H1 (cell line): ENCODE measurements around the gene LUZP1. TPM values are rescaled to one million over a fixed set of nuclear protein-coding genes. Genes with fewer than 3 reads are reported as not detected.
A peak's percentile ranks its signal among the peaks of the same experiment; 100 is the strongest.

Source experiments
- CTCF ChIA-PET: fragments of 300-600 bp; sonication (Branson Sonifier 250); formaldehyde crosslinking; loops from one replicate; lab custom pipeline; 2021; ENCODE audit not compliant: partially characterized antibody; lab: Charles Lee
- POLR2A ChIA-PET: fragments of 300-600 bp; sonication (Branson Sonifier 250); formaldehyde crosslinking; loops from one replicate; lab custom pipeline; 2021; ENCODE audit warnings: inconsistent platforms; ENCODE audit not compliant: partially characterized antibody; lab: Charles Lee
- DNase-seq, 2 experiments: peaks; one replicate each; pipeline versions ENCODE4 v3.0.0 to v3.0.0-alpha.2; 2010 to 2022; ENCODE audit warnings: low spot score in 2 of 2, low read depth in 1 of 2, mixed read lengths in 1 of 2
- FAIRE-seq: peaks from 2 replicates; lab custom pipeline; 2011; peaks lifted over from hg19 to GRCh38; lab: Jason Lieb, UNC
- H2AFZ ChIP-seq: 2 replicates; pipeline ENCODE4 v1.8.1; 2012; ENCODE audit warnings: low read length, inconsistent platforms
- H2AK5ac ChIP-seq: 2 replicates; pipeline ENCODE4 v1.6.1; 2013; ENCODE audit warnings: low read depth, low read length
- H2BK120ac ChIP-seq: replicated peaks from 2 replicates; pipeline ENCODE3; 2013; ENCODE audit warnings: low read depth, low read length, inconsistent platforms
- H2BK12ac ChIP-seq: 2 replicates; pipeline ENCODE4 v1.6.1; 2013; ENCODE audit warnings: low read depth, low read length
- H2BK15ac ChIP-seq: 2 replicates; pipeline ENCODE4 v1.6.1; 2013; ENCODE audit warnings: low read length
- H2BK20ac ChIP-seq: 2 replicates; pipeline ENCODE4 v1.6.1; 2013; ENCODE audit warnings: low read length
- H2BK5ac ChIP-seq: 2 replicates; pipeline ENCODE4 v1.6.1; 2013; ENCODE audit warnings: low read depth, low read length
- H3K14ac ChIP-seq: 2 replicates; pipeline ENCODE4 v1.6.1; 2013; ENCODE audit warnings: inconsistent platforms; ENCODE audit not compliant: insufficient read length
- H3K18ac ChIP-seq: 2 replicates; pipeline ENCODE4 v1.6.1; 2013; ENCODE audit warnings: low read length; ENCODE audit errors: extremely low read depth
- H3K23ac ChIP-seq: 2 replicates; pipeline ENCODE4 v1.6.1; 2013; ENCODE audit warnings: inconsistent platforms; ENCODE audit not compliant: insufficient read length
- H3K23me2 ChIP-seq: 2 replicates; pipeline ENCODE4 v1.6.1; 2013; ENCODE audit warnings: low read depth, low read length
- H3K27ac ChIP-seq: 2 replicates; pipeline ENCODE4 v1.6.1; 2011; ENCODE audit warnings: low read depth, low read length, inconsistent platforms
- H3K27me3 ChIP-seq, 4 experiments: replicated peaks in 1 of 4; 1 replicate in 1 of 4; 2 replicates in 3 of 4; pipeline versions ENCODE4 v1.6.1 to v1.8.1; 2011 to 2013; ENCODE audit warnings: low read length in 3 of 4, mild to moderate bottlenecking in 3 of 4, inconsistent platforms in 2 of 4, mixed read lengths in 2 of 4, moderate library complexity in 1 of 4; ENCODE audit not compliant: control insufficient read depth in 3 of 4, insufficient read depth in 3 of 4; ENCODE audit errors: extremely low read depth in 1 of 4
- H3K36me3 ChIP-seq, 4 experiments: 2 replicates each; pipeline versions ENCODE4 v1.6.1 to v1.8.1; 2011 to 2013; ENCODE audit warnings: mild to moderate bottlenecking in 4 of 4, low read length in 3 of 4, moderate library complexity in 2 of 4, control low read depth in 1 of 4, inconsistent platforms in 1 of 4; ENCODE audit not compliant: insufficient read depth in 4 of 4, control insufficient read depth in 2 of 4
- H3K4ac ChIP-seq: replicated peaks from 2 replicates; pipeline ENCODE3; 2013; ENCODE audit warnings: low read length, low read depth, mixed read lengths, inconsistent platforms; ENCODE audit not compliant: insufficient read length
- H3K4me1 ChIP-seq, 4 experiments: replicated peaks in 1 of 4; 1 replicate in 1 of 4; 2 replicates in 3 of 4; pipeline versions ENCODE4 v1.6.1 to v1.8.1; 2011 to 2013; ENCODE audit warnings: low read length in 3 of 4, inconsistent platforms in 2 of 4, mixed read lengths in 1 of 4; ENCODE audit not compliant: insufficient read depth in 4 of 4, control insufficient read depth in 3 of 4
- H3K4me2 ChIP-seq, 2 experiments: 2 replicates each; pipeline versions ENCODE4 v1.6.1 to v1.8.1; 2011 to 2013; ENCODE audit warnings: low read depth in 2 of 2, low read length in 2 of 2, control low read depth in 1 of 2, inconsistent platforms in 1 of 2, mild to moderate bottlenecking in 1 of 2; ENCODE audit not compliant: insufficient read depth in 1 of 2
- H3K4me3 ChIP-seq, 4 experiments: fragments of 200-600, 300-600 bp in 1 of 4; sonication (generic), shearing (Covaris generic), sonication (Bioruptor Twin) in 1 of 4; 2 replicates each; pipeline versions ENCODE4 v1.5.1 to v1.8.1; 2011 to 2016; ENCODE audit warnings: low read length in 4 of 4, low read depth in 3 of 4, control low read depth in 2 of 4, inconsistent platforms in 2 of 4, mild to moderate bottlenecking in 2 of 4, mixed read lengths in 1 of 4, moderate library complexity in 1 of 4; ENCODE audit not compliant: insufficient read depth in 2 of 4; ENCODE audit errors: extremely low read depth in 1 of 4
- H3K56ac ChIP-seq: replicated peaks from 2 replicates; pipeline ENCODE3; 2013; ENCODE audit warnings: low read depth, mild to moderate bottlenecking, mixed read lengths, low read length, inconsistent platforms; ENCODE audit not compliant: insufficient read length
- H3K79me1 ChIP-seq: 2 replicates; pipeline ENCODE4 v1.6.1; 2013; ENCODE audit warnings: low read depth, low read length, control low read depth
- H3K79me2 ChIP-seq, 2 experiments: 2 replicates each; pipeline versions ENCODE4 v1.6.1 to v1.8.1; 2012 to 2013; ENCODE audit warnings: low read length in 2 of 2, mild to moderate bottlenecking in 2 of 2, inconsistent platforms in 1 of 2; ENCODE audit not compliant: insufficient read depth in 2 of 2, control insufficient read depth in 1 of 2
- H3K9ac ChIP-seq, 4 experiments: replicated peaks in 1 of 4; 1 replicate in 1 of 4; 2 replicates in 3 of 4; pipeline versions ENCODE4 v1.6.1 to v1.8.1; 2011 to 2013; ENCODE audit warnings: low read depth in 3 of 4, low read length in 3 of 4, control low read depth in 2 of 4, mild to moderate bottlenecking in 2 of 4, moderate library complexity in 2 of 4, inconsistent platforms in 1 of 4; ENCODE audit errors: extremely low read depth in 1 of 4
- H3K9me3 ChIP-seq, 2 experiments: 2 replicates each; pipeline versions ENCODE4 v1.6.1 to v1.8.1; 2012 to 2013; ENCODE audit warnings: mild to moderate bottlenecking in 2 of 2, moderate library complexity in 2 of 2, control low read depth in 1 of 2, inconsistent platforms in 1 of 2, low read depth in 1 of 2, low read length in 1 of 2, mixed read lengths in 1 of 2; ENCODE audit not compliant: insufficient read depth in 2 of 2
- H4K20me1 ChIP-seq, 2 experiments: replicated peaks in 1 of 2; 2 replicates each; pipeline versions ENCODE3 to v1.8.1; 2011 to 2013; ENCODE audit warnings: inconsistent platforms in 2 of 2, low read length in 2 of 2, mild to moderate bottlenecking in 1 of 2; ENCODE audit not compliant: insufficient read depth in 2 of 2, control insufficient read depth in 1 of 2
- H4K5ac ChIP-seq: 2 replicates; pipeline ENCODE4 v1.6.1; 2013; ENCODE audit warnings: low read length, low read depth, mixed read lengths, inconsistent platforms; ENCODE audit not compliant: insufficient read length
- H4K8ac ChIP-seq: 2 replicates; pipeline ENCODE4 v1.8.0; 2013; ENCODE audit warnings: mild to moderate bottlenecking, moderate library complexity, low read length, inconsistent platforms; ENCODE audit not compliant: insufficient read depth; ENCODE audit errors: extremely low read depth
- H4K91ac ChIP-seq: replicated peaks from 2 replicates; pipeline ENCODE3; 2013; ENCODE audit warnings: low read length, mixed read lengths, inconsistent platforms; ENCODE audit not compliant: insufficient read length
- HDAC2 ChIP-seq, 2 experiments: fragments of 300-600 bp in 1 of 2; sonication (generic) in 1 of 2; IDR thresholded peaks; 2 replicates each; pipeline ENCODE4 v1.6.1; 2011 to 2012; ENCODE audit warnings: low read depth in 2 of 2, low read length in 2 of 2, mild to moderate bottlenecking in 2 of 2, moderate library complexity in 2 of 2, borderline replicate concordance in 1 of 2, inconsistent platforms in 1 of 2
- JUND ChIP-seq: IDR thresholded peaks from 2 replicates; pipeline ENCODE4 v1.6.1; 2011; ENCODE audit warnings: mild to moderate bottlenecking, improper control_type of control experiment, low read length
- MAX ChIP-seq: IDR thresholded peaks from 2 replicates; pipeline ENCODE4 v1.6.1; 2012; ENCODE audit warnings: inconsistent platforms
- POU5F1 ChIP-seq: IDR thresholded peaks from 2 replicates; pipeline ENCODE4 v1.6.1; 2011; ENCODE audit warnings: low read depth, mild to moderate bottlenecking, low read length, moderate library complexity
- SP1 ChIP-seq: IDR thresholded peaks from 2 replicates; pipeline ENCODE4 v1.6.1; 2011; ENCODE audit warnings: low read depth, low read length
- SP2 ChIP-seq: IDR thresholded peaks from 2 replicates; pipeline ENCODE4 v1.6.1; 2012; ENCODE audit warnings: mild to moderate bottlenecking, low read length, inconsistent platforms
- SP4 ChIP-seq: IDR thresholded peaks from 2 replicates; pipeline ENCODE4 v1.6.1; 2012; ENCODE audit warnings: low read length, inconsistent platforms
- TAF7 ChIP-seq: optimal IDR thresholded peaks from 2 replicates; pipeline ENCODE3; 2011; ENCODE audit warnings: low read depth, mild to moderate bottlenecking, inconsistent platforms, low read length, moderate library complexity, borderline replicate concordance
- TCF12 ChIP-seq: IDR thresholded peaks from 2 replicates; pipeline ENCODE4 v1.6.1; 2011; ENCODE audit warnings: low read depth, mild to moderate bottlenecking, low read length
- USF2 ChIP-seq: IDR thresholded peaks from 2 replicates; pipeline ENCODE4 v1.6.1; 2011; ENCODE audit warnings: low read length, improper control_type of control experiment
- WGBS, 2 experiments: shearing (Covaris generic) in 1 of 2; methylation state at CpG; one replicate each; pipeline versions ENCODE4 v1.1.6 to v1.1.7; 2013 to 2015; ENCODE audit warnings: low lambda C conversion rate in 2 of 2, mixed read lengths in 2 of 2, inconsistent platforms in 1 of 2, low coverage in 1 of 2, missing lambda C conversion rate in 1 of 2; ENCODE audit not compliant: insufficient replicate concordance in 2 of 2, insufficient coverage in 1 of 2, insufficient read length in 1 of 2; ENCODE audit errors: extremely low coverage in 1 of 2, missing lambda C conversion rate in 1 of 2; 5-methylcytosine and 5-hydroxymethylcytosine counted together
- polyA plus RNA-seq, 7 experiments: library from polyadenylated mRNA; depleted of rRNA in 3 of 7; stranded (reverse) in 5 of 7; unstranded in 2 of 7; fragments of >200 nt in 5 of 7; fragments of 200-250 nt in 2 of 7; gene quantifications; 1 replicate in 5 of 7; 2 replicates in 1 of 7; 4 replicates in 1 of 7; pipeline versions ENCODE4 v1.2.1 to v1.2.3, GENCODE V29; 2011 to 2013; ENCODE audit warnings: missing spikeins in 2 of 7, mixed read lengths in 2 of 7
- total RNA-seq: library from RNA; stranded (reverse); fragmentation: NEBNext Ultra II Directional; extraction: Animal tissue kit (Norgen Biotek cat#: 25700); gene quantifications from 2 replicates; pipeline ENCODE4 v1.2.1, GENCODE V29; 2021

Gene LUZP1
- total and polyA plus RNA-seq, 2 of the 8 experiments (the other 6 are each of a cell fraction or from before 2014, with no cell fraction given), result 14.0 to 60.5 TPM

GRCh38 chr1:23200883-23201282 lies 32.2 kb upstream of the LUZP1 start:
- Histone ChIP-seq H3K9ac (no peak overlapping the region), H4K91ac (no peak overlapping the region), H3K79me2 (no peaks in the 10 kb centered on the region), H3K4me2 (no peak overlapping the region), H2BK5ac (no peak overlapping the region), H4K5ac (no peak overlapping the region), H3K14ac (no peak overlapping the region), H4K20me1 (no peaks in the 10 kb centered on the region), H2BK15ac (no peak overlapping the region), H2AK5ac (no peak overlapping the region), H2AFZ (no peak overlapping the region), H3K27me3 (no peaks in the 10 kb centered on the region), H2BK20ac (no peak overlapping the region), H3K36me3 (no peaks in the 10 kb centered on the region; a peak in 1 of 8 replicates), H3K18ac (no peak overlapping the region), H2BK12ac (no peak overlapping the region), H3K4me1 (0 out of 7 replicates have a peak, but pooled peaks cover 0 to 3% (median 0%) of the 10 kb centered on the region in 4 experiments), H3K27ac (no peak overlapping the region), H3K23ac (no peak overlapping the region), H3K79me1 (peaks cover 4% of the 10 kb centered on the region; the same call in 1 of the 2 replicates), H4K8ac (peak overlapping the region; percentile 38; the same call in 1 of the 2 replicates), H2BK120ac (no peak overlapping the region), H3K4me3 (no peak overlapping the region), H3K56ac (no peak overlapping the region), H3K9me3 (no peaks in the 10 kb centered on the region), H3K4ac (no peak overlapping the region), H3K23me2 (no peaks in the 10 kb centered on the region)
- DNase-seq (no peak), FAIRE-seq (no peak)
- ChIA-PET CTCF (interaction anchor here (0.6 to 2.2 kb wide), 3 partner anchors 10 to 15 kb away, joined by 3 to 9 read pairs (median 4); no protein-coding TSS in a partner anchor), POLR2A (interaction anchor here (0.6 to 1.5 kb wide), 4 partner anchors 15 to 33 kb away, joined by 3 to 4 read pairs (median 3); partner anchors contain the start of gene LUZP1)
- WGBS, 2 experiments, result 100% methylated on average over 1 of the region's 1 CpG; no CpG with 5 or more reads in 1 of the 2 experiments
- TF ChIP-seq SP4 (no peak), SP2 (no peak), POU5F1 (no peak), SP1 (peak; percentile 33; the same call in 1 of the 2 replicates), JUND (no peak), MAX (no peak), TAF7 (no peak), TCF12 (no peak), HDAC2 (IDR thresholded peaks at IDR 0.05; ENCODE audit: borderline replicate concordance in 1 of 2, low read depth in 2 of 2, low read length in 2 of 2) (no peak), USF2 (peak; percentile 48)
